DND-41 (cell line): ENCODE results near the gene PRIMA1.

Source experiments
- EZH2 ChIP-seq: IDR thresholded peaks from 3 replicates; pipeline ENCODE4 v1.6.1; 2012; ENCODE audit warnings: borderline replicate concordance, low read depth, mild to moderate bottlenecking, moderate library complexity, low read length, inconsistent platforms; ENCODE audit not compliant: severe bottlenecking
- TF ChIP-seq, protein P1 (sequence below): IDR thresholded peaks from 2 replicates; pipeline ENCODE4 v1.5.1; 2012; ENCODE audit warnings: borderline replicate concordance, low read length, moderate library complexity, mild to moderate bottlenecking; ENCODE audit not compliant: poor library complexity, severe bottlenecking; ENCODE audit errors: extremely low read depth

DNA sequence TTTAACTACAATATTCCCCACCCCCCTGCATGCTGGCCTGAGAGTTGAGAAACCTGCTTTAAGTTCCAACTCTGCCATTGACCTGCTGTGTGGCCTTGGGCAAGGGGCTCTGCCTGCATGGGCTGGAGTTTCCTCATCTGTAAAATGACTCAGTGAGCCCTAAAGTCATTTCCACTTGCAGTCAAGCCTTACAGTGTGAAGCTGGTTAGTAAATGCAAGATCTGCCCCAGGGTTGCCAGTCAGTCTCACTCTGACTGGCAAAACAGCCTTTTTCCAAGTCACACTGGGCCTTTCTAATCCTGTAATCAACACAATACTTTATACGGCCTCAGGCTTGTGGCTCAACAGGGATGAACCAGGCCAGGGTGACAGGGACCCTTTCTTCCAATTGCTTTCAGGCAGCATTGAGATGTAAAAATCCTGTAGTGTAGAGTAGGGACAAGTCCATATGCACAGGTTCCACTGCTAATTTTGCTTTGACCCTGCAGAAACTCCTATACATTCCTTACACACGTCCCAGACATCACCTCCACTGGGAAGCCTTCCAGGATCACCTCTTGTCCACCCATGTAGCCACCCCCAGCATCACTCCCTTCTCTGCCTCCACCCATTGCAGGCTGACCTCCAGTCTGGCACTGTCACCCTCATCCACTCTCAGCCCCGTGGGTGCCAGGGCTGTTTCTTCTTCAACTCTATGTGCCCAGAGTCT lies 42.6 kb upstream of the PRIMA1 start:
- TF ChIP-seq, protein P1, sequence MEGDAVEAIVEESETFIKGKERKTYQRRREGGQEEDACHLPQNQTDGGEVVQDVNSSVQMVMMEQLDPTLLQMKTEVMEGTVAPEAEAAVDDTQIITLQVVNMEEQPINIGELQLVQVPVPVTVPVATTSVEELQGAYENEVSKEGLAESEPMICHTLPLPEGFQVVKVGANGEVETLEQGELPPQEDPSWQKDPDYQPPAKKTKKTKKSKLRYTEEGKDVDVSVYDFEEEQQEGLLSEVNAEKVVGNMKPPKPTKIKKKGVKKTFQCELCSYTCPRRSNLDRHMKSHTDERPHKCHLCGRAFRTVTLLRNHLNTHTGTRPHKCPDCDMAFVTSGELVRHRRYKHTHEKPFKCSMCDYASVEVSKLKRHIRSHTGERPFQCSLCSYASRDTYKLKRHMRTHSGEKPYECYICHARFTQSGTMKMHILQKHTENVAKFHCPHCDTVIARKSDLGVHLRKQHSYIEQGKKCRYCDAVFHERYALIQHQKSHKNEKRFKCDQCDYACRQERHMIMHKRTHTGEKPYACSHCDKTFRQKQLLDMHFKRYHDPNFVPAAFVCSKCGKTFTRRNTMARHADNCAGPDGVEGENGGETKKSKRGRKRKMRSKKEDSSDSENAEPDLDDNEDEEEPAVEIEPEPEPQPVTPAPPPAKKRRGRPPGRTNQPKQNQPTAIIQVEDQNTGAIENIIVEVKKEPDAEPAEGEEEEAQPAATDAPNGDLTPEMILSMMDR: no peak
- no peak for TF ChIP-seq EZH2
